Activated CD8-positive, alpha-beta memory T cell treated with anti-CD3 and anti-CD28 coated beads for 4 hours (primary cell): ENCODE measurements around the gene CFDP1.
A peak's percentile ranks its signal among the peaks of the same experiment; 100 is the strongest.
"Not testable (repeated sequence)": the region's sequence is repeated elsewhere in the genome, so short reads cannot be mapped to it uniquely, and the experiment has no call there.

Experiments used
- DNase-seq, 2 donors: peaks; one replicate each; pipeline ENCODE4 v3.0.0-alpha.2; 2020; ENCODE audit warnings: low read depth in 2 of 2

The CFDP1 gene

GRCh38 chr16:75293173-75293572 is 140.1 kb downstream of the CFDP1 start:
- DNase-seq, result no peak

DNA sequence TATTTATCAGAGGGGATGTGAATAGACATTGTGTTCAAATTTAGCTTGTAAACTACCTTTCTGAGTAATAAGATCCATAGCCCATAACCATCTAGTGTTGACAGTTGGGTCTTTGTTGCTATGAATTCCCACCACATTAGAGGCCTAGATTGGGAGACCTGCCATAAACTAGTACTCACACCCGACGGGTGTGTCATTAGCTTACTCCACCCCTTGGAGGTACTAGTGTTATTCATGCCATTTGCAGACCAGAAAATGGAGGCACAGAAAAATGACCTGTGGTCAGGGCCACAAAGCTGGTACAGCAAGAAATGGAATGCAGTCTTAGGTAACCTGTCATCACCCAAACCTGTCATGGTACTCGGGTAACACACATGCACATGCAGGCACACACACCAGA is 140.6 kb downstream of the CFDP1 start:
- DNase-seq, result no peak

DNA sequence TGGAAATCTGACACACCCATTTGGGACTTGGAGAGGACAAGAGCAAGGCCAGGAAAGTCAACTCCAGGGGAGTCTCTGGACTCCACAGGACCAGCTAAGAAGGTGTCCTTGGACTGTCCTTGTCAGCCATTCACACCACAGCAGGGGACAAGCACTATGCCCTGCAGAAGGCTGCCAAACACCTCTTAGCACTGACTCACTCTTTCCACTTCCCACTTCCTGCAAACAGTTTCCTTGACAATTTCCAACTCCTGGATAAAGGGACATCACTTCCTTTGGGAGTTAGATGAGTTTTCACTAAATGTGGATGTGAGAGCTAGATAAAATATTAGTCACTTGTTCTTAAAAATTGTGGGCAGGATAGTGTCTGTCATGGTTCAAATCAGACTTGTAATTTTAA is 144.1 kb downstream of the CFDP1 start:
- no peak for DNase-seq

DNA sequence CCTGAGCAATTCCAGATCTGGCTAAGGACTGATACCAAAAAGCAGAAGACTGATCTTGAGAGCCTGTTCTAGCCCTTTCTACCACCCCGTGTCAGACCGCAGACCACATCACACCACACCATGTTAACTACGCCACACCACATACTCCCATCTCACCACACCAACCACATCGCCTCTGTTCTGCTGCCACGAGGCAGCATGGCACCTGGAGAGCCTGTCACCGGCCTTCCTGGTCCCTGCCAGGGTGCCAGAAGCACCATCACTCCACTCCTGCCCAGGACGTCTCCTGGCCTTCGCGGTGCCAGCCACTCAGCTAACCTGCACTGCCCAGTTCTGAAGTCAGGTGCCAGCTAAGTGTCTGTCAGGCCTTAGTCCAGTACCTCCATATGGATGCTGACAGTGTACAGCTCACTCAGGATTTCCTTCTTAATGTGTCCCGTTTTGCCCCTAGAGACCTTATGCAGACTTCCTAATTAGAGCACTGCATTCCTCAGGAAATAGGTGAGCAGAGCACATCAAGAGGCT is 144.6 kb downstream of the CFDP1 start:
- DNase-seq, result peak in 1 of 2 donors; percentile 28

DNA sequence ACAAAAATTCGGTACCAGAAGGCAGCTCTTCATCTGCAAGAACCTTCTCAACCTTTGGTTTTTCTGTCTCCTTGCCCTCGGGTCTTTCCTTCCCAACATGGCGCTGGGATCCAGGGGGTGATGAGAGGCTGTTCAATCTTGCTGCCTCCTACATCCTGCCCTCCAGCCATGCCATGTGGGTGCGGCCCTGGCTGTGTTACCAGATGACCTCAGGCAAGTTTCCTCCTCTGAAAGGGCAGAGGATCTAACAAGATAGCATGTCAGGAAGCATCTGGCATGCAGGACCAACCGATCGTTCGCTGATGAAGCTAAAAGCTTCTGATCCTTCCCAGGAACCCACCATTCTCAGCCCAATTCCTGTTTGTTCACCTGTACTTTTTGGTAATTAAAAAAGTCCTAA is 145.1 kb downstream of the CFDP1 start:
- DNase-seq, result no peak

DNA sequence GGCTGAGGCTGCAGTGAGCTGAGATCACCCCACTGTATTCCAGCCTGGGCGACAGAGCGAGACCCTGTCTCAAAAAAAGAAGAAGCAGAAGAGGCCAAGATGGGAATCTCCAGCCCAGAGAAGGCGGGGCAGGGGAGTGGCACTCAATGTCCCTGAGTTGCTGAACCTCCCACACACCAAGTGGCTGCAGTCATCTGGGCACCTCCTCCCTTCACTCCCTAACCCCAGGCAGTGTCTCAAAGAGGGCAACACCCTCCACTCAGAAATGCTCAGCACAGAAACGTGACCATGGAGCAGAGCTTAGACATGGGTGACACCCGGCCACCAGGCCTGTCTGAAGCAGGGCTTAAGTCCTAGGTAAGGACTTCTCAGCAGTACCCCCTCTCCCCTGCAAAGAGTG is 145.6 kb downstream of the CFDP1 start:
- no peak for DNase-seq

- DNase-seq, result no peak
These were observed 146.9 kb downstream of the CFDP1 start for GRCh38 chr16:75286389-75286788.

DNA sequence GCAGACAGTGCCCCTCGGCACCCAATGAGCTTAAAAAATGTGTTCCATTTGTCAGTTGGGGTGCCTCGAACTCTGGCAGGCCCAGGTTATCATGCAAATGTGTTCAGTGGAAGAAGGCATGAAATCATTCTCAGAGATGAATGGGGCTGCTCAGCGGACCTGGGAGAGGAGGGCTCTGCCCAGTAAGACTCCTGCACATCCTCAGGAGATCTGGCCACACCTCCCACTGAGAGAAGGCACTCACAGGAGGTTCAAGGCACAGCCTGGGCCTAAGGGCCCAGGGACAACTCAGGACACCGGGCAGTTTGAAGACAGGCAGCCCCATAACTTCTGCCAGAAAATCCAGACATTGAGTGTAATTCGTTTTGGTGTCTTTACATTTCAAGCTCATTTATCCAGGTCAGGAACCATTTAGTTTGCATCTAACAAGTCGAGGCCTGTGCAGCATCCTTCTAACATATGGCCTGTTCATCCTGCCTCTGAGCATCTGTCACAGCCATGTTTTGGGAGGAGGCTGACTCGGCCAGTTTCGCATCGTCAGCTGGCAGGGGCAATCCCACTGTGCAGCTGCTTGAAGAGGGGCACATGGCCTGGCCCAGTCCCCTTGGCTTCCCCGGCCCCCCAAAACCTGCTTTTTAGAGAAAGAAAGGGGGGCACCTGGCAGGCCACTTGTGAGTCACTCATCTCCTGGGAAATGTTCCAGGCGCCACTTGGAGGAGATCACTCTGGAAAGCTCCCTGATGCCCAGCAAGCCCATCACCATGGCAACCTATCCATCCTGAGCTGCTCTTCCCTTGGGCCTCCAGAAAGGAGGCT is 150.6 kb downstream of the CFDP1 start:
- DNase-seq, result no peak

GRCh38 chr16:75281826-75282225 is 151.5 kb downstream of the CFDP1 start:
- no peak for DNase-seq

DNA sequence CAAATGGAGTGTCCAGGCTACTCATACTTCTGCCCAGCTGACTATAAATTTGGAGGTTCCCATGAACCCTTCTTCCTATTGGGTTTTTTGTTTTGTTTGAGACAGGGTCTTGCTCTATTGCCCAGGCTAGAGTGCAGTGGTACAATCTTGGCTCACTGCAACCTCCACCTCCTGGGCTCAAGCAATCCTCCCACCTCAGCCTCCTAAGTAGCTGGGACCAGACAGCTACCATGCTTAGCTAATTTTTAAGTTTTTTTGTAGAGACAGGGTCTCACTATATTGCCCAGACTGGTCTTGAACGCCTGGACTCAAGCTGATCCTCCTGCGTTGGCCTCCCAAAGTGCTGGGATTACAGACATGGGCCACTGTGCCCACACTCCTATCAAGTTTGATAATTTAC is 152.3 kb downstream of the CFDP1 start:
- DNase-seq, result not testable (repeated sequence)

DNA sequence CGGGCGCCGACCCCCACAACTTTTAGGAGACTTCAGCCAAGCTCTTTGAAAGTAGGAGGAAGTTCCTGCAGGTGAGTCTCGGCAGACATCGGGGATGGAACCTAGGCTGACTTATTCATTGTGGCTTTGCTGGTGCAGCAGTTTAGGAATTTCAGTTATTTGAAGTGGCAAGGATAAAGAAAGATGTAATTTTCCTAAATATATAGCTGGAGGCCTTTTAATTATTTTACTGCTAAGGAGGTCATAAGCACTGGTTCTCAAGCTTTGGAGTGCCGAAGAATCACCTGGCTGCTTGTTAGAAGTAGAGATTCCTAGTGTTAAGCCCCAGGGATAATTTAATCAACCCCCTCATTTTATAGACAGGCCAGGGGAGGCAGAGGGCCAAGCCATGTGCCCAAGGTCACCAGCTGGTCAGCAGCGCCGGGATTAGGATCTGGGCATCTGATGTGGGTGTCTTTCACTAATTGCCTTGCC is 152.9 kb downstream of the CFDP1 start:
- no peak for DNase-seq

DNA sequence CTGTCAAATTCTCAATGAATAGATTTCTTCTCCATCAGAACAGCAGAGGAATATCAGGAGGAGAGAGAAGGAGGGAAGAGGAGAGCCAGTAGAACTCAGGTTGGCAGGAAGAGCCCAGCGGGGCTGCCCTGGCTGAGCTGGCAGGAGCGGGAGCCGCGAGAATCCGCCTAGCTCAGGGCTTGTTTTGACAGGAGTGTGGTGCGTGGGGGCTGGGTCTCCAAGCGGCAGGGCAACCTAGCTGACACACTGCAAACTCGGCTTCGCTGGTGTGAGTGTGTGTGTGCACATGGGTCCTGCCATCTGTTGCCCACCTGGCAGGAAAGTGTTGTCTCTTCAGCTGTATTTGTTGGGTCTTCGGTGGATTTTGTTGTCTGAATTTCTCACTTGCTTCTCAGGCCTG is 154.0 kb downstream of the CFDP1 start:
- no peak for DNase-seq

- DNase-seq, result no peak
These were observed 160.0 kb downstream of the CFDP1 start for GRCh38 chr16:75273054-75273925.

- not testable (repeated sequence) for DNase-seq
These were observed 160.7 kb downstream of the CFDP1 start for GRCh38 chr16:75272629-75273028.

- no peak for DNase-seq
These were observed 161.2 kb downstream of the CFDP1 start for GRCh38 chr16:75272097-75272551.

GRCh38 chr16:75271441-75272096 is 161.7 kb downstream of the CFDP1 start:
- no peak for DNase-seq

DNA sequence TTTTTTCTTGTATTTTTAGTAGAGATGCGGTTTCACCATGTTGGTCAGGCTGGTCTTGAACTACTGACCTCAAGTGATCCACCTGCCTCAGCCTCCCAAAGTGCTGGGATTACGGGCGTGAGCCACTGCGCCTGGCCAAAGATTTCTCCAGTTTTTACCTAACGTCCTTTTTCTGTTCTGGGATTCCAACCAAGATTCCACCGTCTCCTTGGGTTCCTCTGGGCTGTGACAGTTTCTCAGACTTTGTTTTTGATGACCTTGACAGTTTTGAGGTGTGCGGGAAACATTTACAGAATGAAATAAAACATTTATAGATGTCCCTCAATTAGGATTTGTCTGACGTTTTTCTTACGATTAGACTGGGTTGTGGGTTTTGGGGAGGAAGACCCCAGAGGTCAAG is 163.9 kb downstream of the CFDP1 start:
- DNase-seq, result not testable (repeated sequence)

GRCh38 chr16:75267631-75268264 is 165.6 kb downstream of the CFDP1 start:
- no peak for DNase-seq

DNA sequence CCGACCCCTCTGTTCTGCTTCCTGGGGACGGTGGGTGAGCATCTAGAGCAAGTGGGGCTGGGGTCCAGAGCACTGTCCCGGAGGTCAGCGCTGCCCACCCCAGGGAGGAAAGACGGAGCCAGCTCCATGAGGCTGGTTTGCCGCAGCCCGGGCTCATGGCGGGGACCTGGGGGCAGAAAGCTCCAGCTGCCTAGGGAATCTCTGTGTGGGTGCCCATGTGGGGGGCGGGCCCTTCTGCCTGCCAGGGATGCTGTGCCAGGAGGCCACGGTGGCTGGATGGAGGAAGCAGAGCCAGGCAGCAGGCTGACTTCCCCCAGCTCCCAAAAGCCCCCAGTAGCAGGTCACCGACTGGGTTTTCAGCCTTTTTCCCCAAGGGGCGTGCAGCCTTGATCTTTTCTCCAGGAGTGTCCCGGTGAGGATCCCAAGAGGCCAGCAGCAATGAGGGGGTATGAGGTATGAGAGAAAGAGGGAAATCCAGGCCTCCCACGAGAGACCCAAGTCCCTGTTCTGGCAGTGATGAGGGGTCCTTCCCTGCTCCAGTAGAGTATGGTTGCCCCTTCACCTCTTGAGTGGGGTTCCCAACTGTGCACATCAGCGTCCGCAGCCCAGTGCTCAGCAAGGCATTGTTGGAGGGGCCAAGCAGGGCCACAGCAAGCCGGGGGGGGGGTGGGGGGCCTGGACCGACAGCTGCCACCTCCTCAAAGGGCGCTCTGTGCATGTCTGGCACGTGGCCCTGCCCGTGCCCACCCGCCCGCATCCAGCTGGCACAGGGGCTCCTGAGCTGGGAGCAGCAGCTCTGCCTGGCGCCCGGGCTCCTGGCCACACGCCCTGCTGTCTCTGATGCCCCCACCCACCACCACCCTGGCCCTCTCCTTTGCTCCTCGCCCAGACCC is 166.3 kb downstream of the CFDP1 start:
- DNase-seq, result no peak
